NCI-H2029 treated with DMSO at 0.1 percent for 48 hours (cell line): ENCODE results near the gene RALGPS1.
A peak's percentile ranks its signal among the peaks of the same experiment; 100 is the strongest.

ENCODE experiments used
- DNase-seq: peaks from one replicate; lab custom pipeline; 2025; lab: John Stamatoyannopoulos, UW

The RALGPS1 gene

GRCh38 chr9:126956917-126957686 lies 42.5 kb downstream of the RALGPS1 start:
- peak; percentile 63 for DNase-seq

GRCh38 chr9:126957687-126958053 lies 43.1 kb downstream of the RALGPS1 start:
- no peak for DNase-seq

GRCh38 chr9:126959336-126959735 lies 44.8 kb downstream of the RALGPS1 start:
- DNase-seq, result no peak

GRCh38 chr9:126959917-126960316 lies 45.3 kb downstream of the RALGPS1 start:
- no peak for DNase-seq

- no peak for DNase-seq
Measured at GRCh38 chr9:126962336-126962735, 47.8 kb downstream of the RALGPS1 start.

GRCh38 chr9:126965077-126965476 lies 50.5 kb downstream of the RALGPS1 start:
- DNase-seq, result no peak

- no peak for DNase-seq
Measured at GRCh38 chr9:126965541-126966428, 51.2 kb downstream of the RALGPS1 start.

GRCh38 chr9:126971261-126971660 lies 56.7 kb downstream of the RALGPS1 start:
- no peak for DNase-seq

- no peak for DNase-seq
Measured at GRCh38 chr9:126973651-126974529, 59.3 kb downstream of the RALGPS1 start.

- no peak for DNase-seq
Measured at GRCh38 chr9:126974594-126974993, 60.0 kb downstream of the RALGPS1 start.

- DNase-seq, result peak; percentile 65
Measured at GRCh38 chr9:126975327-126976220, 61.0 kb downstream of the RALGPS1 start.

GRCh38 chr9:126979461-126979860 lies 64.9 kb downstream of the RALGPS1 start:
- DNase-seq, result no peak

- DNase-seq, result no peak
Measured at GRCh38 chr9:126980231-126980630, 65.6 kb downstream of the RALGPS1 start.

- DNase-seq, result no peak
Measured at GRCh38 chr9:126981218-126981617, 66.6 kb downstream of the RALGPS1 start.

GRCh38 chr9:126982215-126983002 lies 67.8 kb downstream of the RALGPS1 start:
- no peak for DNase-seq

- DNase-seq, result no peak
Measured at GRCh38 chr9:126983767-126984166, 69.2 kb downstream of the RALGPS1 start.

- no peak for DNase-seq
Measured at GRCh38 chr9:126984969-126985368, 70.4 kb downstream of the RALGPS1 start.

- peak; percentile 92 for DNase-seq
Measured at GRCh38 chr9:126985870-126986498, 71.4 kb downstream of the RALGPS1 start.

GRCh38 chr9:126986506-126986951 lies 71.9 kb downstream of the RALGPS1 start:
- DNase-seq, result no peak

- no peak for DNase-seq
Measured at GRCh38 chr9:126988857-126989256, 74.3 kb downstream of the RALGPS1 start.
